ENCODE measurements around the gene SLC35A5.

The SLC35A5 gene

DNA sequence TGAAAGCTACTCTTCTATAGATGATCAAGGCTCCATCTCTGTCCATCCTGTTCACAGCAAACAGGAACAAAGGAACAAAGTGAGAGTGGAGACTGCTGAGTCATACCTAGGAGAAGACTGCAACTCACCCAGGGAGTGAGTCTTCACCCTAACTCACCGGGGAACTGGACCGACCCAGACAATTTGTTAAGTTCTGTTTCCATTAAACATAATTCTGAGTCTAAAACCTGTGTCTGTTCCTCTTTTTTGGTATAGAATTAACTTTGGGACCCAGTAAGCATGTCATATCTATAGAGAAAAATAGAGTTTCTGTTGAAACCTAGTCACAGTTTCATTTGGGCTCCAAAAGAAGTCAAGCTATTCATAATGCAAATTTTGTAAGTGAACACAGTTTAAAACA is 57.5 kb downstream of the SLC35A5 start:
- TF ChIP-seq, protein P1, sequence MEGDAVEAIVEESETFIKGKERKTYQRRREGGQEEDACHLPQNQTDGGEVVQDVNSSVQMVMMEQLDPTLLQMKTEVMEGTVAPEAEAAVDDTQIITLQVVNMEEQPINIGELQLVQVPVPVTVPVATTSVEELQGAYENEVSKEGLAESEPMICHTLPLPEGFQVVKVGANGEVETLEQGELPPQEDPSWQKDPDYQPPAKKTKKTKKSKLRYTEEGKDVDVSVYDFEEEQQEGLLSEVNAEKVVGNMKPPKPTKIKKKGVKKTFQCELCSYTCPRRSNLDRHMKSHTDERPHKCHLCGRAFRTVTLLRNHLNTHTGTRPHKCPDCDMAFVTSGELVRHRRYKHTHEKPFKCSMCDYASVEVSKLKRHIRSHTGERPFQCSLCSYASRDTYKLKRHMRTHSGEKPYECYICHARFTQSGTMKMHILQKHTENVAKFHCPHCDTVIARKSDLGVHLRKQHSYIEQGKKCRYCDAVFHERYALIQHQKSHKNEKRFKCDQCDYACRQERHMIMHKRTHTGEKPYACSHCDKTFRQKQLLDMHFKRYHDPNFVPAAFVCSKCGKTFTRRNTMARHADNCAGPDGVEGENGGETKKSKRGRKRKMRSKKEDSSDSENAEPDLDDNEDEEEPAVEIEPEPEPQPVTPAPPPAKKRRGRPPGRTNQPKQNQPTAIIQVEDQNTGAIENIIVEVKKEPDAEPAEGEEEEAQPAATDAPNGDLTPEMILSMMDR (IDR thresholded peaks at IDR 0.05): no peak

DNA sequence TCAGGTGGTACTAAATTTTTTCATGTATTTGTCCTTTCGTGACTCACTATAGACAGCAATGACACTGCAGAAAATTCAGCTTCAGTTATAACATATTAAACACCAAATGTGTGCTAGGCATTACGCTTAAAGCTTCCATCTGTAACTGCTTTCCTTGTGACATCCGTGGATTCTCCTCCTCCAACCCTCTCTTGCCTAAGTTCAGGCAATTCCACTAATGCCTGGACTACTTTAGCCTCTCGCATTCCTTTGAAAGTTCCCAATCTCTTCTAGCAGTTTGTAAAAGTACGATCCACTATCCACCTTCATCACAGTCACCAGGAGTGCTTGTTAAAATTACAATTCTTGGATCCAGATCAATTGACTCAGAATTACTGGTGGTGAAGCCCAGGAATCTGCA is 61.4 kb downstream of the SLC35A5 start:
- TF ChIP-seq, protein P1 (IDR thresholded peaks at IDR 0.05): no peak

- TF ChIP-seq, protein P1 (IDR thresholded peaks at IDR 0.05): no peak
These were observed 61.9 kb downstream of the SLC35A5 start for GRCh38 chr3:112623717-112624116.

- TF ChIP-seq, protein P1 (IDR thresholded peaks at IDR 0.05): no peak
These were observed 65.6 kb downstream of the SLC35A5 start for GRCh38 chr3:112627419-112627818.

DNA sequence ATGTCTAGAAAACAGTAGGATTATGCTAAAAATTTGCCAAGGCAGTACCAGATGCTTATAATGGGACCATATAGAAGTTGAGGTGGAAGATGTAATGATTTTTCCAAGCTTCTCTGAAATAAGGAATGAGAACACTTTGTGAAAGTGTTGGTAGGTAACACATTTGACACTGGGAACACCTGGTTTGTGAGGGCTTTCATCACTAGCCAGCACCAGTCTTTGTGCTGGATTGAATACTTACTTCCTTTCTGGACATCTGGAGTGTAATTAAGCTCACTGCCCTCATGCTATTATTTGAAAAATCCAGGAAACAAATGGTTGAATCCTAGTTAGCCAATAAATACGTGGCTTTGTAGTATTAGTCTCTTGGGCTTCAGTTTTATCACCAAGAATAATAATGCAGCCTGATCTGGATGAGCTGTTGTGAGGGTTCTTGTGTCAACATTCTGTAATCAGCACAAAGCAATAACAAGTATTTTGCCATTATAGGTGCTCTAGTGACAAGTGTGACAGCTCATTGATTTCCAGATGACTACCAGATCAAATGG is 66.1 kb downstream of the SLC35A5 start:
- TF ChIP-seq, protein P1 (IDR thresholded peaks at IDR 0.05): no peak

DNA sequence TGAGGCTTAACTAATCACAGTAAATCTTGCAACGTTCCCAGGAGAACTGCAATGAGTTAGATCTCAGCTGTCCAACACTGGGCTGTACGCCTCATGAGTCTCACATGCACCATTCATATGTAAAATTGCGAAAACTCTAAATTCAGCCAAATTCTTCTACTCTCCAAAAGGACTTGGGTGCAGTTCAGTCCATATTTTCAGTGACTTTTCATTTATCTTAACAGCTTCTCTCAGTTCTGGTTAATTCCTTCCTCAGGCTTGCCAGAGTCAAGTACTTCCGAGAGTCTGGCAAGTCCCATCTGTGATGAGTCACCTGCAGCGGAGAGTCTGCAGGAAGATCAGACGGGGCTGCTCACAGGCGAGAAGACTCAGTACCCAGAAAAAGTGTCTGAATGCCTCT is 67.6 kb downstream of the SLC35A5 start:
- TF ChIP-seq, protein P1 (IDR thresholded peaks at IDR 0.05): no peak

- TF ChIP-seq, protein P1 (IDR thresholded peaks at IDR 0.05): no peak
These were observed 69.4 kb downstream of the SLC35A5 start for GRCh38 chr3:112631257-112631656.

- TF ChIP-seq, protein P1 (IDR thresholded peaks at IDR 0.05): no peak
These were observed 70.8 kb downstream of the SLC35A5 start for GRCh38 chr3:112632596-112632995.

Measured in LNCAP (cell line).